ENCODE data around the gene AGER.

Gene AGER

GRCh38 chr6:32167761-32168262 lies 16.2 kb downstream of the AGER start:
- no peak for DNase-seq

DNA sequence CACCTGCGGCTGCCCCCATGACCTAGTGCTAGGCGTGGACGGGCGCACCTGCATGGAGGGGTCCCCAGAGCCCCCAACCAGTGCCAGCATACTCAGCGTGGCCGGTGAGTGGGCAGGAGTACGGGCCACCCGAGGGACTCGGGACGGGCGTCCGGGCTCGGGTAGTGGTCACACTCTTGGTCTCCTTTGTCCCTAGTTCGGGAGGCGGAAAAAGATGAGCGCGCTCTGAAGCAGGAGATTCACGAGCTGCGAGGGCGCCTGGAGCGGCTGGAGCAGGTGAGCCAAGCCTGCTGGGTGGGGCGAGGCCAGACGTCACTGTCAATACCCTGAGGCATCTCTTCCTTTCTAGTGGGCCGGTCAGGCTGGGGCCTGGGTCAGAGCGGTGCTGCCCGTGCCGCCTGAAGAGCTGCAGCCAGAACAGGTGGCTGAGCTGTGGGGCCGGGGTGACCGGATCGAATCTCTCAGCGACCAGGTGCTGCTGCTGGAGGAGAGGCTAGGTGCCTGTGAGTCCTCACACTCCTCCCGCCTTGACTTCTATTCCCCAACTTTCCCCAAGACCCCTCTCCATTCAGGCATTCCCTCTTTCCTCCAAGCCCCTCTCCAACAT lies 16.8 kb downstream of the AGER start:
- DNase-seq = no peak

- DNase-seq = no peak
These were observed 17.5 kb downstream of the AGER start for GRCh38 chr6:32166411-32167061.

- DNase-seq = no peak
These were observed 19.8 kb downstream of the AGER start, which contains the start of gene EGFL8 for GRCh38 chr6:32164295-32164694. EGFL8 (plus strand) TSS chr6:32164595; CDS start chr6:32166166, 1,571 bp downstream.

- no peak for DNase-seq
These were observed 20.3 kb downstream of the AGER start for GRCh38 chr6:32163559-32164258.

DNA sequence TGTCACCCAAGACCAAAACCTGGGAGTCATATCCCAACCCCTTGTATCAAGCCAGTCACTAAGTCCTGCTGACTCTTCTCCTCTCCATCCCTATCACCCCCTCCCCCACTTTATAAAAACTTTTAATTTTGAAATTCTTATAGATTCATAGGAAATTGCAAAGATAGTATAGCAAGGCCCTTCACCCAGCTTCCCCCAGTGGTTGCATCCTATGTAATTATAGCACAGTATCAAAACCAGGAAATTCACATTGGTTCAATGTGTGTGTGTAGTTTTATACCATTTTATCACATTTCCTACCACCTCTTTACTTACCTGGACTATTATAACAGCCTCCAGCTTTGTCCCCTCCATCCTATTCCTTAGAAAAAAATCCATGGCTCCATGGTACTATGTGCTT lies 26.0 kb downstream of the AGER start:
- DNase-seq = no peak

GRCh38 chr6:32156891-32157290 lies 27.2 kb downstream of the AGER start:
- DNase-seq = no peak

DNA sequence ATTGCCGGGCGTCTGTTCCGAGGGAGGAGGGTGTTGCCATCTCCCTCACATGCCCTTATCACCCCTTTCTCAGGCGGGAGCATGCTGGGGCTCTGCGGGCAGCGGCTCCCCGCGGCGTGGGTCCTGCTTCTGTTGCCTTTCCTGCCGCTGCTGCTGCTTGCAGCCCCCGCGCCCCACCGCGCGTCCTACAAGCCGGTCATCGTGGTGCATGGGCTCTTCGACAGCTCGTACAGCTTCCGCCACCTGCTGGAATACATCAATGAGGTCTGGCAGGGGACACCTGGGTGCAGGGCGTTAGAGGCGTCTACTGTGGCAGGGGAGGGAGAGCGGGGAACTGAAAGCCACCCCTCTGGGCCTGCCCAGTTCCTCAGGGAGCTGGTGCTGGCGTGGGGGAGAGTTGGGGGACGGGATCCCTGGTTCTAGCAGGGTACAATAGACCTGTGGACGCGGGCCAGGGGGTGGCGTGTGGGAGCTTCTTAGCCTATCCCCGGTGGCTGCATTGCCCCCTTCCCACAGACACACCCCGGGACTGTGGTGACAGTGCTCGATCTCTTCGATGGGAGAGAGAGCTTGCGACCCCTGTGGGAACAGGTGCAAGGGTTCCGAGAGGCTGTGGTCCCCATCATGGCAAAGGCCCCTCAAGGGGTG lies 29.4 kb downstream of the AGER start:
- DNase-seq = peak; percentile 26

- peak; percentile 49 for DNase-seq
These were observed 30.2 kb downstream of the AGER start, which contains the start of gene PPT2 for GRCh38 chr6:32153564-32154513. PPT2 (plus strand) TSS chr6:32154141; CDS start chr6:32154595, 454 bp downstream.

DNA sequence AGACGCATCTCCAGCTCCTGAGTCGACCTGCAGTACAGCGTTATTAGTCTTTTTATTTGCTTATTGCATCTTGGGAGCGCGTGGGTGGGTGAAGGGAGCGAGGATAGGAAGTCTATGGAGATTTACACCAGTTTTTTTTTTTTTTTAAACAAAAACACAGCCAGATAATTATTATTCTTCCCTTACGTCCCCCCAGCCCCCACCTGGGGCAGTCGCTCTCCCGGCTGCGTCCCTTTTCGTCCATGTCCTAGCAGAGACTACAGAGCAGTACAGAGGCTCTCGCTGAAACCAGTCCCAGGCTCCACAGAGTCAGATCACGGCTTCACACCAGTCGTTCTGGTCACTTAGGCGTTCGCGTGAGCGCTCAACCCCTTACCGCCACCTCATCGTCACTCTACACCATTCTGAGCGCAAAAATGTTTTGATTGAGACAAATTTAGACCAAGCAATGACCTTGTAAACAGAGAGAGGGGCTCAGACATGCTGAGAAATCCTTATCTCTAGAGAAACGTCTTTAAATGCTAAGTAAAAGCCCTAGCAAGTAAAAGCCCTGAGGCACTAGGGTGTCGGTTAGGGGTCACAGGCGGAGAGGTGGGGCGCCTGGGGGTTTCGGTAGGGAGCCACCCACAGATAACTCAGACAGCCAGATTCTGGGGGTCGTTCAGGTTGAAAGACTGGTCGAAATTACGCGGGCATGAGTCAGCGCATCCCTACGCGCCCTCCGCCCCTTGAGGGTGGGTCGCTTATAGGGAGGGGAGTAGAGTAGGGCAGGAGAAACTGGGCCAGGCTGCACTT lies 31.1 kb downstream of the AGER start:
- no peak for DNase-seq

DNA sequence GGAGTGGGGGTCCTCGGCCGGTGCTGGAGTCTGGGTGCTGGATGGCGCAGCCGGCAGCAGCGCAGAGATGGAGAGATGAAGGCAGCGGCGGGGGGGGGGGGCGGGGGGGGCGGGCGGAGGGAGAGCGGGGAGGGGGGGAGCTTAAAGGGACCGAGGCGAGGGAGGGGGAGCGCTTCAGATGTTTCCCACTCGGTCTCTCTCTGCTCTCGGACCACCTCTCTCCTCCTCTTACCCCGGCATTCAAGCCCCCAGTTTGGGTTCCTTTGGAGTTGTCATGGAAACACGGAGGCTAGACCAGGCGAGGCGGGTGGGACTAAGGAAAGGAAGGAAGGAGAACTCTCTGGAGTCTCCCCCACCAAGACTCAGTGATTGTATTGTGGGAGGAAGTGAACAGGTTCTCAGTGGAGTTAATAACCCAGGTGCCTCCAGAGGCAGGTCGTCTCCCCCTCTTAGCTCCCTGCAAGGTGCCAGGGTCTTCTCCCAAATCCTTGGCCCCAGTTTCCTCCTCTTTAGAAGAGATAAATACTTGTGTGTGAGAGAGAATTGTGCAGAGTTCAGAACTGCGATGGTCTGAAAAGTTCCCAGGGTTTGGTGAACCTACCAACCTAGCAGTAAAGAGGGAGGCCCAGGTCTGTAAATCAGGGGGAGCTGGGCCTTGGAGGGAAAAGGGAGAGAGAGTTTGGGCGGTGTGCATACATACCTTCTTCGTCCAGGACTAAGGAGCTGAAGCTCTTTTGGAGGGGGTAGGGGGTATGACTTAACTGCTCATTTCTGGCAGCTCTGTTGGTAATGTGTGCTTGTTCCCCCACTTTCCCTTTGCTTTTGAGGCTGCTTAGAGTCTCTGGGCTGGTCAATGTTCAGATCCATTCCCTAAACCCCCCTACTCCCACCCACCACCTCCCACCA lies 31.9 kb downstream of the AGER start, which contains the start of gene PRRT1:
TSS of gene PRRT1 (minus strand) at position 77 of the 906 bp plus-strand sequence. CDS start 112 bp downstream, outside the sequence.
- no peak for DNase-seq

DNA sequence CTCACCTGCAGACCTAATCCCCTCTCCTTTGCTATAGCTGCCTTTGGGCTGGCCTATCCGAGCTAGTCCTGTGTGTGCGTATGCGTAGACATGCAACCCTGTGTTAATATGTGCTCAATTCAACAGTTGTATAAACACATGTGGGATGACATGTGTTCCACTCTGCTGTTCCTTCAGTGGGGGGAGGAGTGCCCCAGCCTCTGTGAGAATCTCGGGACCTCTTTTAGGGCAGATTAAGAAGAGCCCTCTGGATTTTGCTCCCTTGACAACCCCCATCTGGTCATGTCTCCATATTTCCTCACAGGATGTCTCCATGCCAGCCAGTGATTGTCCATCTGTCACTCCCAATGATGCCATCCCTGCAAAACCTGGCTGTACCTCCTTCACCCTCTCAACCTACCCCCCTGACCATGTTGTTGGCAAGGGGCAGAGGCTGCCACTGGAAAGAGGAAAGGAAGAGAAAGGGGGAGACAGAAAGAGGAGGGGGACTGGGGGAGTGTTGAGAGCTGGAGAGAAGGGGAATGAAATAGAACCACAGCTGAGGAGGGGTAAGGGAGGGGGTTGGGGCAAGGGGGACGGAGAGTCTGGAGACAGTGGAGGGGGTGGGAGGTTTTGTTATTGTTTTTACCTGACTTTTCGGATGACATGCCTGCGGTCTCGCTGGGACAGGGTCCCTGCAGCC lies 32.7 kb downstream of the AGER start:
- DNase-seq = no peak

- DNase-seq = no peak
These were observed 33.9 kb downstream of the AGER start for GRCh38 chr6:32149932-32150870.

- no peak for DNase-seq
These were observed 34.8 kb downstream of the AGER start for GRCh38 chr6:32149092-32149755.

DNA sequence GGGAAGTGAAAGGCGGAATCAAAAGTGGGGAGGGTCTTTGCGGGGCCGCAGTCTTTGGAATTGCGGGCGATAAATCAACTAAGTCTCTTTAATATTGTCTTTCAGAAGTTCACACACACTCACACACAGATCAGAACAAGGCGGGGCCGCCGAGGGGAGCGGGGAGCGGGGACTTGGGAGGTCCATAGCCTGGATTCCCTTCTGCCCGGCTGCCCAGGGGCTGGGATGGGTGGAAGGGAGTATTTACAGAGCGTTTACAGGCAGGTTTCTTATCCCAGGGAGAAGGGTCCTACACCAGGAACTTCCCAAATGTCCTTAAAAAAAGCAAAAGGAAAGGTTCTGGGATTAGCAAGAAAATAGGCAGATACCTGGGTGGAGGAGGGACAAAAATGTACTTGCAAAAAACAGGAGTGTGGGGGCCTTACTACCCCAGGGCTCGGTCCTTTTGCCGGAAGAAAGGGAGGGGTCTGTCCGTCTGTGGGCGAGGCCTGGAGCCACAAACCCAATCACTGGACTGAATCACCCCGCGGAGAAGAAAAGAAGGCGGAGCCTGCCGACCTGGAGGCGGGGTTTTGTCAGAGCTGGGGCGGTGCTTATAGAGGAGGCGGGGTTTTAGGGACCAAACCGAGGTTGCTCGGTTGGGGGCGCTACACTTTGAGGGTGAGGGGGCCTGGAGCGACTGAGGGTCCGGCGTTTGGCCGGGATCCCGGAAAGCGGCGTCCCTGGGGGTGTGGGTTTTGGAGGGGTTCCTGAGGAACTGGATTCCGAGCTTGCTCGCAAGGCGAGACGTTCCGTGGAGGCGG lies 35.6 kb downstream of the AGER start:
- no peak for DNase-seq

DNA sequence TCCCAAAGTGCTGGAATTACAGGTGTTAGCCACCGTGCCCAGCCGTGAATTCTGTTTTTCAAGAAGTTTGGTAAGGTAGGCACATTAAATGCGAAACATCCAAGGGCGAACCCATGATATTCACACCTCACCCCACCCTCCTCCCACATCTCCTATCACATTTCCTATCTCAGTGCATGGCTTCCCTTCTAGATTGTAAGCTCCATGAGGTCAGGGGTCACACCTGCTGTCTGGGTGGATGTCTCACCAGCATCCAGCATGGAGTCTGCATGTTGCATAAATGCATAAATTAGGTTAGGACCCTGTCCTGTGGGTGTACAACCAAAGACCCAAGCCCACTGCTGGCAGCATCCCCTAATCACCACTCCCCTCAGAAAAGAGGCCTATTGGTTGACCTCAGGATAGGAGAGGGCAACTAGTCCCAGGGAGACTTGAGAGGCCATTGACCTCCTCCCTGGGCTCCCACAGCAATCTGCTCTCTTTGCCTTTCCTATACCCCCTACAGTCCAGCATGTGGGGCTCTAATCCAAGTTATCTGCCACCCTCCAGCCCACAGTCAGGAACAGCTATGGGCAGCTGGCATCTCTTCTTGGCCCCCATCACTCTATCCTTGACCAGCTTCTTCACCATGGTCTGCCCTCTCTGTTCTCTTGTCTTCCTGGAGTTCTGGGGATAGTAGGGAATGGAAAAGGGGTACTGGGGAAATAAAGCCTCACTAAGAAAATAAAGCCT lies 36.5 kb downstream of the AGER start:
- no peak for DNase-seq

Data from GOT3 (cell line).